GM10847 (cell line): ENCODE results near the gene C12orf56.

Source experiments
- POLR2A ChIP-seq: IDR thresholded peaks from 2 replicates; pipeline ENCODE4 v1.6.1; 2011; ENCODE audit not compliant: insufficient read length; ENCODE audit errors: extremely low read depth

C12orf56 gene

GRCh38 chr12:64265839-64266238 lies 124.7 kb downstream of the C12orf56 start:
- TF ChIP-seq POLR2A: no peak

- TF ChIP-seq POLR2A: no peak
Observed at GRCh38 chr12:64261813-64262212, 128.7 kb downstream of the C12orf56 start.

- no peak for TF ChIP-seq POLR2A
Observed at GRCh38 chr12:64258576-64258975, 132.0 kb downstream of the C12orf56 start.

- no peak for TF ChIP-seq POLR2A
Observed at GRCh38 chr12:64256166-64256800, 134.3 kb downstream of the C12orf56 start.

GRCh38 chr12:64255249-64255648 lies 135.3 kb downstream of the C12orf56 start:
- TF ChIP-seq POLR2A: no peak

GRCh38 chr12:64253356-64253755 lies 137.2 kb downstream of the C12orf56 start:
- TF ChIP-seq POLR2A: no peak

GRCh38 chr12:64252681-64253080 lies 137.9 kb downstream of the C12orf56 start:
- no peak for TF ChIP-seq POLR2A

GRCh38 chr12:64243809-64244208 lies 146.7 kb downstream of the C12orf56 start:
- no peak for TF ChIP-seq POLR2A

- no peak for TF ChIP-seq POLR2A
Observed at GRCh38 chr12:64240781-64241180, 149.8 kb downstream of the C12orf56 start.

- TF ChIP-seq POLR2A: no peak
Observed at GRCh38 chr12:64237382-64237781, 153.2 kb downstream of the C12orf56 start.

- no peak for TF ChIP-seq POLR2A
Observed at GRCh38 chr12:64236549-64236948, 154.0 kb downstream of the C12orf56 start.

GRCh38 chr12:64232196-64232595 lies 158.4 kb downstream of the C12orf56 start:
- TF ChIP-seq POLR2A: no peak

GRCh38 chr12:64229796-64230195 lies 160.8 kb downstream of the C12orf56 start:
- no peak for TF ChIP-seq POLR2A

- TF ChIP-seq POLR2A: no peak
Observed at GRCh38 chr12:64229240-64229639, 161.3 kb downstream of the C12orf56 start.

GRCh38 chr12:64225626-64226025 lies 164.9 kb downstream of the C12orf56 start:
- no peak for TF ChIP-seq POLR2A

- peak; percentile 80 for TF ChIP-seq POLR2A
Observed at GRCh38 chr12:64222009-64222765, 168.4 kb downstream of the C12orf56 start, which contains the start of gene KICS2. Gene KICS2 (minus strand): TSS chr12:64222296. CDS start chr12:64222237, 59 bp downstream.

GRCh38 chr12:64221651-64222008 lies 168.9 kb downstream of the C12orf56 start:
- no peak for TF ChIP-seq POLR2A
